Bronchial epithelial cell (primary cell): Measurements from ENCODE around the gene KISS1. TPM values are rescaled to one million over a fixed set of nuclear protein-coding genes. Genes with fewer than 3 reads are reported as not detected.

Experiments
- DNase-seq: peaks from one replicate; pipeline ENCODE4 v3.0.0-alpha.2; 2010; ENCODE audit warnings: low read depth
- FAIRE-seq: peaks from 2 replicates; lab custom pipeline; 2011; peaks lifted over from hg19 to GRCh38; lab: Jason Lieb, UNC
- H3K27me3 ChIP-seq: 2 replicates; pipeline ENCODE4 v1.5.1; 2011; ENCODE audit warnings: low read length; ENCODE audit not compliant: control insufficient read depth, insufficient read depth
- H3K36me3 ChIP-seq: 2 replicates; pipeline ENCODE4 v1.5.1; 2011; ENCODE audit warnings: low read length; ENCODE audit not compliant: control insufficient read depth, insufficient read depth
- H3K4me3 ChIP-seq: 2 replicates; pipeline ENCODE4 v1.5.1; 2011; ENCODE audit warnings: mild to moderate bottlenecking, low read depth, low read length, control low read depth
- CTCF ChIP-seq: IDR thresholded peaks from 2 replicates; pipeline ENCODE4 v1.5.1; 2011; ENCODE audit warnings: mild to moderate bottlenecking, moderate library complexity, low read length, control low read depth, inconsistent platforms; ENCODE audit not compliant: insufficient read depth, severe bottlenecking
- total RNA-seq: library from RNA; depleted of rRNA; stranded (reverse); fragments of >200 nt; gene quantifications from 2 replicates; pipeline ENCODE4 v1.2.1, GENCODE V29; 2014

Gene KISS1
- total RNA-seq, 1 donor from 2014 or later = not detected

GRCh38 chr1:204225841-204226735, 29.8 kb upstream of the KISS1 start:
- Histone ChIP-seq H3K4me3 (no peak overlapping the region), H3K27me3 (no peaks in the 10 kb centered on the region), H3K36me3 (no peaks in the 10 kb centered on the region)
- FAIRE-seq (peak; percentile 76), DNase-seq (peak; percentile 88)
- no peak for TF ChIP-seq CTCF

GRCh38 chr1:204224655-204225054, 28.4 kb upstream of the KISS1 start:
- no peaks in the 10 kb centered on the region for H3K27me3 ChIP-seq
- DNase-seq (peak; percentile 22), FAIRE-seq (no peak)
- H3K4me3 ChIP-seq = no peak overlapping the region
- no peak for TF ChIP-seq CTCF
- H3K36me3 ChIP-seq = no peaks in the 10 kb centered on the region

- Histone ChIP-seq H3K27me3 (no peaks in the 10 kb centered on the region), H3K36me3 (no peaks in the 10 kb centered on the region), H3K4me3 (no peak overlapping the region)
- FAIRE-seq = no peak
- no peak for DNase-seq
- TF ChIP-seq CTCF = no peak
Measured at GRCh38 chr1:204223129-204223860, 27.0 kb upstream of the KISS1 start.

GRCh38 chr1:204222764-204223055, 26.4 kb upstream of the KISS1 start:
- Histone ChIP-seq H3K4me3 (no peak overlapping the region), H3K27me3 (no peaks in the 10 kb centered on the region), H3K36me3 (no peaks in the 10 kb centered on the region)
- TF ChIP-seq CTCF = no peak
- DNase-seq (no peak), FAIRE-seq (no peak)

- no peak for TF ChIP-seq CTCF
- DNase-seq (no peak), FAIRE-seq (peak; percentile 47)
- H3K27me3 ChIP-seq = no peaks in the 10 kb centered on the region
- no peak overlapping the region for H3K4me3 ChIP-seq
- no peaks in the 10 kb centered on the region for H3K36me3 ChIP-seq
Measured at GRCh38 chr1:204222006-204222763, 25.9 kb upstream of the KISS1 start.
